ENCODE results near the gene ELP1.

- peak in 1 of 2 experiments; percentile 59; a peak in 3 of 4 replicates for TF ChIP-seq CTCF (conservative IDR thresholded peaks at IDR 0.05; ENCODE audit: low read depth in 2 of 2)
- TF ChIP-seq ZNF114 (CRISPR knock-in tag; IDR thresholded peaks at IDR 0.05): no peak
- TF ChIP-seq POLR2AphosphoS5 (IDR thresholded peaks at IDR 0.05; ENCODE audit: low read depth): no peak
- TF ChIP-seq REST (IDR thresholded peaks at IDR 0.05; ENCODE audit: unreplicated experiment): no peak
- no peak for TF ChIP-seq EZH2phosphoT487 (IDR thresholded peaks at IDR 0.05; ENCODE audit: unreplicated experiment)
These were observed 20.2 kb upstream of the ELP1 start for GRCh38 chr9:108953983-108954574.

Measured in GM23338 (cell line).